ENCODE results near the gene C2CD4B.
A peak's percentile ranks its signal among the peaks of the same experiment; 100 is the strongest.

The C2CD4B gene

DNA sequence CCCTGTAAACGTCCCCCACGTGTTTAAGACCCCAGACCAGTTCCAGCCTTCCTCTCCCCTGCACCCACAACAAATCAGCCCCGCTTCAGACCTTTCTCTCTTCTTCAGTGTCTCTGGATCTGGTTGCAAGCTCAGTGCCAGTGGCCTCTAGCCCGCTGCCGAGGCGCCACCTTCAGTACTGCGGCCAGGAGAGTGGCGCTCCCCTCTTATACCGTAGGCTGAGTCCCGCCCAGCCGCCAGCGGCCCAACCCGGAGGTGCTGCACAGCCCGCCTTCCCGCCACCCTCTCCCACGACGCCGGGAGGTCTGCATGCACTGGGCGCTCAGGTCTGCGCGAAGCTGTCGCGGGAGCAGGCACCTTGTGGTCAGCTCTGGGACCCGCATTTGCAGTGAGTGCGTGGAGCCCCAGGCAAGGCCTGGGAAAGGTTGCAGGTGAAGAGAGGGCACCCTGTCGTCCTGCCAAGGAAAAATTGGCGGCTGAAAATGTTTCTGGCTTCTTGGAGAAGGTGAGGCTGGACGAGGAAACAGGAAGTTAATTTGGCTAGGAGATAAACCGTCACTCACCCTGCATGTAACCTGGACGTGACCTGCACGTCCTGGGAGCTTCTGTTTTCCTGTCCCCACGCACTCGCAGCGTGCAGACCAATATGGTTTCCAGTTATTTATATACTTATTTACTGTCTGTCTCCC lies at the start of gene C2CD4B:
Gene C2CD4B, minus strand, starts transcription at position 182 of the 689 bp plus-strand sequence. CDS start 301 bp downstream, outside the sequence.
- peak; percentile 5 for DNase-seq (ENCODE audit: low read depth)
- no peak within 1 kb of the TSS for H3K4me3 ChIP-seq (ENCODE audit: low read depth, low read length)
- TF ChIP-seq POLR2A (IDR thresholded peaks at IDR 0.05; ENCODE audit: extremely low read depth, insufficient read length) = no peak
- TF ChIP-seq, protein P1, sequence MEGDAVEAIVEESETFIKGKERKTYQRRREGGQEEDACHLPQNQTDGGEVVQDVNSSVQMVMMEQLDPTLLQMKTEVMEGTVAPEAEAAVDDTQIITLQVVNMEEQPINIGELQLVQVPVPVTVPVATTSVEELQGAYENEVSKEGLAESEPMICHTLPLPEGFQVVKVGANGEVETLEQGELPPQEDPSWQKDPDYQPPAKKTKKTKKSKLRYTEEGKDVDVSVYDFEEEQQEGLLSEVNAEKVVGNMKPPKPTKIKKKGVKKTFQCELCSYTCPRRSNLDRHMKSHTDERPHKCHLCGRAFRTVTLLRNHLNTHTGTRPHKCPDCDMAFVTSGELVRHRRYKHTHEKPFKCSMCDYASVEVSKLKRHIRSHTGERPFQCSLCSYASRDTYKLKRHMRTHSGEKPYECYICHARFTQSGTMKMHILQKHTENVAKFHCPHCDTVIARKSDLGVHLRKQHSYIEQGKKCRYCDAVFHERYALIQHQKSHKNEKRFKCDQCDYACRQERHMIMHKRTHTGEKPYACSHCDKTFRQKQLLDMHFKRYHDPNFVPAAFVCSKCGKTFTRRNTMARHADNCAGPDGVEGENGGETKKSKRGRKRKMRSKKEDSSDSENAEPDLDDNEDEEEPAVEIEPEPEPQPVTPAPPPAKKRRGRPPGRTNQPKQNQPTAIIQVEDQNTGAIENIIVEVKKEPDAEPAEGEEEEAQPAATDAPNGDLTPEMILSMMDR (IDR thresholded peaks at IDR 0.05; ENCODE audit: low read depth, low read length) = no peak
- no peak for TF ChIP-seq MYC (IDR thresholded peaks at IDR 0.05; ENCODE audit: low read depth, low read length)
- TF ChIP-seq, protein P2, sequence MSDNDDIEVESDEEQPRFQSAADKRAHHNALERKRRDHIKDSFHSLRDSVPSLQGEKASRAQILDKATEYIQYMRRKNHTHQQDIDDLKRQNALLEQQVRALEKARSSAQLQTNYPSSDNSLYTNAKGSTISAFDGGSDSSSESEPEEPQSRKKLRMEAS (IDR thresholded peaks at IDR 0.05; ENCODE audit: low read depth, low read length) = no peak

- no peak overlapping the region for H3K4me3 ChIP-seq (ENCODE audit: low read depth, low read length)
- TF ChIP-seq MYC (IDR thresholded peaks at IDR 0.05; ENCODE audit: low read depth, low read length) (no peak), POLR2A (IDR thresholded peaks at IDR 0.05; ENCODE audit: extremely low read depth, insufficient read length) (no peak)
- TF ChIP-seq, protein P2 (IDR thresholded peaks at IDR 0.05; ENCODE audit: low read depth, low read length) = no peak
- TF ChIP-seq, protein P1 (IDR thresholded peaks at IDR 0.05; ENCODE audit: low read depth, low read length) = no peak
- DNase-seq (ENCODE audit: low read depth) = no peak
Observed at GRCh38 chr15:62212741-62213140, 47.7 kb upstream of the C2CD4B start.

DNA sequence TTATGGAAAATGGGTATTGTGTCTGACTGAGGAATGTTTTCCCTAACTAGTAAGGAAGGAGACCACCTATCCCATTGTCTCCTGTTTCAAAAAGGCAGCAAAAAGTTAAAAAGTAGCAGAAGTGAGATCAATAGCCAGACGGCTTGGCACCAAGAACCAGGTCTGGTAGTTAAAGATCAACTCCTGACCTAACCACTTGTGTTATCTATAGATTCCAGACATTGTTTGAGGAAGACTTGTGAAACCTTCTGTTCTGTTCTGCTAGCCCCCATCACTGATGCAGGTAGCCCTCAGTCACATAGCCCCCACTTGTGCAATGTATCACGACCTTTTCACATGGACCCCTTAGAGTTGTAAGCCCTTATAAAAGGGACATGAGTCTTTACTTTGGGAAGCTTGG lies 46.3 kb upstream of the C2CD4B start:
- DNase-seq (ENCODE audit: low read depth) = no peak
- H3K4me3 ChIP-seq (ENCODE audit: low read depth, low read length) = no peak overlapping the region
- TF ChIP-seq, protein P2 (IDR thresholded peaks at IDR 0.05; ENCODE audit: low read depth, low read length) = no peak
- TF ChIP-seq POLR2A (IDR thresholded peaks at IDR 0.05; ENCODE audit: extremely low read depth, insufficient read length) (no peak), MYC (IDR thresholded peaks at IDR 0.05; ENCODE audit: low read depth, low read length) (no peak)
- TF ChIP-seq, protein P1 (IDR thresholded peaks at IDR 0.05; ENCODE audit: low read depth, low read length) = no peak

- no peak for DNase-seq (ENCODE audit: low read depth)
- TF ChIP-seq, protein P2 (IDR thresholded peaks at IDR 0.05; ENCODE audit: low read depth, low read length) = no peak
- TF ChIP-seq MYC (IDR thresholded peaks at IDR 0.05; ENCODE audit: low read depth, low read length) = no peak
- TF ChIP-seq POLR2A (IDR thresholded peaks at IDR 0.05; ENCODE audit: extremely low read depth, insufficient read length) = no peak
- TF ChIP-seq, protein P1 (IDR thresholded peaks at IDR 0.05; ENCODE audit: low read depth, low read length) = no peak
Observed at GRCh38 chr15:62209821-62210220, 44.7 kb upstream of the C2CD4B start.

GRCh38 chr15:62209322-62209721 lies 44.2 kb upstream of the C2CD4B start:
- no peak for DNase-seq (ENCODE audit: low read depth)
- TF ChIP-seq, protein P1 (IDR thresholded peaks at IDR 0.05; ENCODE audit: low read depth, low read length) = no peak
- TF ChIP-seq, protein P2 (IDR thresholded peaks at IDR 0.05; ENCODE audit: low read depth, low read length) = no peak
- no peak overlapping the region for H3K4me3 ChIP-seq (ENCODE audit: low read depth, low read length)

More at GRCh38 chr15:62209821-62210220, 44.7 kb upstream of the C2CD4B start:
- no peak overlapping the region for H3K4me3 ChIP-seq (ENCODE audit: low read depth, low read length)

All from NB4 (cell line).